Vagina (tissue), 2 donors: ENCODE measurements around the gene ZMYND10. TPM values are rescaled to one million over a fixed set of nuclear protein-coding genes. Genes with fewer than 3 reads are reported as not detected.

Experiments
- DNase-seq, 2 donors: peaks; one replicate each; pipeline ENCODE4 v3.0.0-alpha.2; 2017; ENCODE audit errors: extremely low spot score in 2 of 2
- H3K27ac ChIP-seq: fragments of 200-600 bp; sonication (generic); one replicate; pipeline ENCODE4 v1.5.1; 2019
- H3K27me3 ChIP-seq: fragments of 200-600 bp; sonication (generic); one replicate; pipeline ENCODE4 v1.5.1; 2019
- H3K36me3 ChIP-seq, 2 donors: fragments of 200-600 bp; sonication (generic); one replicate each; pipeline ENCODE4 v1.5.1; 2017 to 2019
- H3K4me1 ChIP-seq: fragments of 200-600 bp; sonication (generic); one replicate; pipeline ENCODE4 v1.5.1; 2019
- H3K4me3 ChIP-seq, 2 donors: fragments of 200-600 bp; sonication (generic); 1 replicate in 1 of 2; 2 replicates in 1 of 2; pipeline ENCODE4 v1.5.1; 2016 to 2019
- H3K9me3 ChIP-seq: fragments of 200-600 bp; sonication (generic); one replicate; pipeline ENCODE4 v1.5.1; 2019
- POLR2A ChIP-seq, 2 donors: fragments of 450-650 bp; IDR thresholded peaks; one replicate each; pipeline ENCODE4 v1.6.1; 2017; ENCODE audit warnings: antibody characterized with exemption in 2 of 2, mild to moderate bottlenecking in 2 of 2, moderate library complexity in 2 of 2
- POLR2AphosphoS5 ChIP-seq, 2 donors: sonication (generic); formaldehyde crosslinking; IDR thresholded peaks; one replicate each; pipeline ENCODE4 v1.9.0; 2017; ENCODE audit warnings: antibody characterized with exemption in 2 of 2, mild to moderate bottlenecking in 2 of 2, low read depth in 1 of 2; ENCODE audit not compliant: insufficient read depth in 1 of 2
- intact Hi-C: fragments of 100-400 bp; cut with DNase I; formaldehyde crosslinking; loops from one replicate; pipeline ENCODE4 v1.15.1; 2023
- total RNA-seq: library from RNA; depleted of rRNA; stranded (reverse); fragments of >200 nt; gene quantifications from one replicate; pipeline ENCODE4 v1.2.3, GENCODE V29; 2016
- TF ChIP-seq, protein P1 (sequence below), 3 experiments: fragments of 450-650 bp in 2 of 3; fragments of 200-600 bp in 1 of 3; sonication (generic) in 1 of 3; IDR thresholded peaks; one replicate each; pipeline ENCODE4 v1.5.1; 2017 to 2019; ENCODE audit warnings: antibody characterized with exemption in 3 of 3, mild to moderate bottlenecking in 2 of 3, moderate library complexity in 2 of 3

Gene ZMYND10
- total RNA-seq, 1 donor from 2014 or later = 0.74 TPM

DNA sequence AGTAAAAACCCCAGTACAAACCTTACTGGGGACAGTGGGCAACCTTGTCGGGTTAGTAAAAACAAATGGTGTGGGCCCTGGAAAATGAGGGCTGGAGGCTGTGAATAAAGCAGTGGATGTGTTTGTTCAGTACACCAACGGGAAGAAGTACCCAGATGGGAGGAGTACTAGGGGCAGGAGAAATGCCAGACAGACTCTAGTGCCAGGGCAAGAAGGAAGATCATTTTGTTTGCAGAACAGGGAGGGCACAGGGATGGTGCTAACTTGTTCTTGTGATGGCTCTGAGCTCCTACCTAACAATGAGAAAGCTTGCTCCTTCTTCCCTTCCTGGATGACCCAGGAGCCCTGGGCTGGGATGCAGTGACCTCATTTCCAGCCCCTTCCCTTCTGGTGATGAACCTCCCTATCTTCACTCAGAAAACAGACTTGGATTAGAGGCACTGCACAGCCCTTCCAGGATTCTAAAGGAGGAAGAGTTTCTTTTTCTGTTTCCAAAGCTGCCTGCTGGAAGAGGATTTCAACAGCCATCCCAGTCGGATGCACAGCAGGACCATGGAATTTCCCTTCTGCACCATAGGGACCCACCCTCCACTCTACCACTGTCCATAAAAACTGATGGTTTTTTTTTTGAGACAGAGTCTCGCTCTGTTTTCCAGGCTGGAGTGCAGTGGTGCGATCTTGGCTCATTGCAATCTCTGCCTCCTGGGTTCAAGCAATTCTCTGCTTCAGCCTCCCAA lies 11.0 kb downstream of the ZMYND10 start:
- H3K36me3 ChIP-seq = peaks cover 0 to 27% of the 10 kb centered on the region in 2 donors
- H3K4me1 ChIP-seq = peaks cover 62% of the 10 kb centered on the region
- intact Hi-C loops = no loop called here
- TF ChIP-seq, protein P1, sequence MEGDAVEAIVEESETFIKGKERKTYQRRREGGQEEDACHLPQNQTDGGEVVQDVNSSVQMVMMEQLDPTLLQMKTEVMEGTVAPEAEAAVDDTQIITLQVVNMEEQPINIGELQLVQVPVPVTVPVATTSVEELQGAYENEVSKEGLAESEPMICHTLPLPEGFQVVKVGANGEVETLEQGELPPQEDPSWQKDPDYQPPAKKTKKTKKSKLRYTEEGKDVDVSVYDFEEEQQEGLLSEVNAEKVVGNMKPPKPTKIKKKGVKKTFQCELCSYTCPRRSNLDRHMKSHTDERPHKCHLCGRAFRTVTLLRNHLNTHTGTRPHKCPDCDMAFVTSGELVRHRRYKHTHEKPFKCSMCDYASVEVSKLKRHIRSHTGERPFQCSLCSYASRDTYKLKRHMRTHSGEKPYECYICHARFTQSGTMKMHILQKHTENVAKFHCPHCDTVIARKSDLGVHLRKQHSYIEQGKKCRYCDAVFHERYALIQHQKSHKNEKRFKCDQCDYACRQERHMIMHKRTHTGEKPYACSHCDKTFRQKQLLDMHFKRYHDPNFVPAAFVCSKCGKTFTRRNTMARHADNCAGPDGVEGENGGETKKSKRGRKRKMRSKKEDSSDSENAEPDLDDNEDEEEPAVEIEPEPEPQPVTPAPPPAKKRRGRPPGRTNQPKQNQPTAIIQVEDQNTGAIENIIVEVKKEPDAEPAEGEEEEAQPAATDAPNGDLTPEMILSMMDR (IDR thresholded peaks at IDR 0.05) = no peak
- H3K27me3 ChIP-seq = no peaks in the 10 kb centered on the region
- no peak overlapping the region for H3K4me3 ChIP-seq
- DNase-seq = no peak
- peak overlapping the region; percentile 66 for H3K27ac ChIP-seq
- H3K9me3 ChIP-seq = no peaks in the 10 kb centered on the region

DNA sequence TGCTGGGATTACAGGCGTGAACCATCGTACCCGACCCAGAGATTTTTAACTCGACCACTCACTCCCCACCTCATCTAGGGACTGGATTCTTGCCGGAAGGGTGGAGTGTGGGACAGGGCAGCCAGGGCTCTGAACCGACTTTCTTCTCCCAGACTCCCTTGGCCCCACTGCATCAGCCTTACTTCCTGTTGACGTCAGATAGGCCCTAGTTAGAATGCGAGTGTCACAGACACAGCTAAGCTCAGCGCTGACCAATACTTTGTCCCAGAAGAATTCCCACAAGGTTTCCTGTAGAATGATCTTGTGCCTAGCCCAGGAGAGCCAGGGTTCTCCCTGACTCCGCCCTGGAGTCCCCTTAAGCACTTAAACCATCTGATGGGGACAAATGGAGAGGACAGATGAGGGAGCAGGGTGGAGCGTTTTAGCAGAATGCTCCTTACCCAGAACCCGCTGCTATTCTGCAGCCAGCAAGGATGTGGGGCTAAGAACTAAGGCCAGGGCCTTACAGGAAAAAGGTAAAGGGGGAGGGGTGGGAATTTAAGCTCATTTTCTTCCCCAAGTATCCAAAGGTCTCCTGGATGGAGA lies 11.7 kb downstream of the ZMYND10 start:
- no peak for DNase-seq
- Histone ChIP-seq H3K27ac (peak overlapping the region; percentile 66), H3K9me3 (no peaks in the 10 kb centered on the region), H3K36me3 (peaks cover 0 to 30% of the 10 kb centered on the region in 2 donors), H3K27me3 (no peaks in the 10 kb centered on the region), H3K4me1 (peaks cover 56% of the 10 kb centered on the region), H3K4me3 (peak overlapping the region in 1 of 2 donors; percentile 3)
- intact Hi-C loops = no loop called here
- TF ChIP-seq POLR2A (IDR thresholded peaks at IDR 0.05) (no peak), POLR2AphosphoS5 (IDR thresholded peaks at IDR 0.05; ENCODE audit: insufficient read depth in 1 of 2, low read depth in 1 of 2) (peak in 1 of 2 donors; percentile 17)

DNA sequence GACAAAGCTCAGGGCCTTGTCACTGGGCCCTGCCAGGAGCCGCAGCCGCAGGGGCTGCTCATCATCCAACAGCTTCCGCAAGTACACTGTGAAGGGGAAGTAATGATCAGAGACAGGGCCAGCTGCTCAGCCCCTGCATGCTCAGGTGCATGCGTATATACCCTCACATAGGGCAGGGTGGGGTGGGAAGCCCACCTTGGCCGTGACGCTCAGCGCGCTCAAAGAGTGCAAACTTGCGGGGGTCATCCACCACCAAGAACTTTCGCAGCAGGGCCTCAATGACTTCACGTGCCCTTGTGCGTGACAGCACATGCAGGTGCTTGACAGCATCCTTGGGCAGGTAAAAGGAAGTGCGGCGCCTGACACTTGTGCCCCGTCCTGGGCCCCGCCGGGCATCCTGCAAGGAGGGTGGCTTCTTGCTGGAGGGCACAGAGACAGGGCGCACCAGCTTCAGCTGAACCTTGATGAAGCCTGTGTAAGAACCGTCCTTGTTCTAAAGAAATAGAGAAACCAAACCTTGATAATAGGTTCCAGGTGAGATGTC lies 14.1 kb downstream of the ZMYND10 start:
- intact Hi-C loops = no loop called here
- TF ChIP-seq POLR2A (IDR thresholded peaks at IDR 0.05) (no peak), POLR2AphosphoS5 (IDR thresholded peaks at IDR 0.05; ENCODE audit: insufficient read depth in 1 of 2, low read depth in 1 of 2) (no peak)
- TF ChIP-seq, protein P1 (IDR thresholded peaks at IDR 0.05) = no peak
- Histone ChIP-seq H3K27ac (no peak overlapping the region), H3K4me3 (no peak overlapping the region), H3K4me1 (peaks cover 55% of the 10 kb centered on the region), H3K36me3 (peaks cover 0 to 30% of the 10 kb centered on the region in 2 donors), H3K27me3 (no peaks in the 10 kb centered on the region), H3K9me3 (no peaks in the 10 kb centered on the region)
- no peak for DNase-seq

DNA sequence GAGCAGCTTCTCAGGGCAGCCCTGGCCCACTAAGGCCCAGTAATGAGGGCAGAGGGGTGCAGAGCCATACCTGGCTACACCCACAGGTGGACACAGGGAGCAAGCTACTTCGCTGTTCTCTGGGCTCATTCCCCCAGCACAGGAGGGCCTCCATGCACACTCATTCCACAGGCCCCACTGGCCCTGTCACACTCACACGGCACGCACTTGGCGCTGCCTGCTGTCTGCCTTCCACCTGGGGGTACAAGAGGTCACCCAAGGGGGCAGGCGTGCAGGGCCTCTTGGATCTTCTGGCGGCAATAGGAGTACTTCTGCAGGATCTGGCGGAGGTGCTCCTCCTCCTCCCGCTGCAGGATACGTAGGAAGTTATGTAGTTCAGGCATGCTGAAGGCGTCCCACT lies 15.2 kb downstream of the ZMYND10 start:
- no peak overlapping the region for H3K4me3 ChIP-seq
- intact Hi-C loops = no loop called here
- DNase-seq = no peak
- peaks cover 0 to 38% of the 10 kb centered on the region in 2 donors for H3K36me3 ChIP-seq
- H3K4me1 ChIP-seq = peaks cover 44% of the 10 kb centered on the region
- no peak overlapping the region for H3K27ac ChIP-seq
- no peaks in the 10 kb centered on the region for H3K9me3 ChIP-seq
- no peaks in the 10 kb centered on the region for H3K27me3 ChIP-seq
- TF ChIP-seq POLR2A (IDR thresholded peaks at IDR 0.05) = no peak
- TF ChIP-seq, protein P1 (IDR thresholded peaks at IDR 0.05) = no peak
- TF ChIP-seq POLR2AphosphoS5 (IDR thresholded peaks at IDR 0.05; ENCODE audit: insufficient read depth in 1 of 2, low read depth in 1 of 2) = no peak

DNA sequence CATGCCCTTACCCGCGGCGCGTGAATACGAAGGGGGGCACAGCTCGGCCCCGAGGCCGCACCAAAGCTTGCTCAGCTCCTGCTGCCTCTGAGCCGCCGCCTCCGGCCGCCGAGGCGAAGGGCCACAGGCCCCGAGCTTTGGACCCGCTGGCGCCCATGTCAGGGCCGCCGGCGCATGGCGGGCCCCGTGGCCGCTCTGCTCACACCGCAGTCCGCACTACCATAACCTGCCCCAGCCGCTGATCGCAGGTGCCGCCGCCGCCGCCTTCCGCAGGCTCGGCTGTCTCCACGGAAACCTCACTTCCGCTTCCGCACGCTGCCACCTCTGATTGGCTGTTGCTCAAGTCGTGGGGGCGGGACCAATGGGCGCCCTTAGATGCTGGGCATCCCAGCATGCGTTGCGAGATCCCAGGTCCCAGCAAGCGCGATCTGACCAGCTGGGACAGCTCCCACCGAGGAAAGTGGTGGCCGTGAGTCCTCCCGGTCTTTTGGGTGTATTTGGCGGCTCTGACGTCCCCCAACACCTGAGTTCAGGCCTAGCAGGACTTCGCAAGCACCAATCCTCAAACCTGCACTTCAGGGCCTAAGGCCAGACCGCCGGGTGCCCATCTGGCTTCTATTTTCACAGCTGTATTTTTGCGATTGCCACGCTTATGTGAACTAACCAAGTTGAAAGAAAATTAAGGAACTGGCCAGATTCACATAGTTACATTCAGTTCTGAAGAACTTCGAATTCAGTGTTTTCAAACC lies 17.4 kb downstream of the ZMYND10 start, which contains the start of gene TUSC2:
Gene TUSC2 (minus strand): TSS at position 281 of the 749 bp plus-strand sequence. CDS start 124 bp downstream, at position 157.
- Histone ChIP-seq H3K27me3 (no peaks in the 10 kb centered on the region), H3K36me3 (peaks cover 0 to 38% of the 10 kb centered on the region in 2 donors), H3K4me1 (peaks cover 28% of the 10 kb centered on the region), H3K4me3 (peak within 1 kb of the TSS; percentile 83 to 94), H3K9me3 (no peaks in the 10 kb centered on the region), H3K27ac (peak within 1 kb of the TSS; percentile 63)
- TF ChIP-seq POLR2AphosphoS5 (IDR thresholded peaks at IDR 0.05; ENCODE audit: insufficient read depth in 1 of 2, low read depth in 1 of 2) = peak; percentile 85 to 97
- TF ChIP-seq, protein P1 (IDR thresholded peaks at IDR 0.05) = no peak
- TF ChIP-seq POLR2A (IDR thresholded peaks at IDR 0.05) = peak in 1 of 2 donors; percentile 5
- intact Hi-C loops = no loop called here
- no peak for DNase-seq
